GM21515 (cell line): ENCODE results near the gene FUZ.

Experiments used
- ATAC-seq: cut with Tn5 transposase; IDR thresholded peaks from one replicate; pipeline ENCODE4 v1.9.1; 2021; ENCODE audit not compliant: unreplicated experiment

FUZ gene

DNA sequence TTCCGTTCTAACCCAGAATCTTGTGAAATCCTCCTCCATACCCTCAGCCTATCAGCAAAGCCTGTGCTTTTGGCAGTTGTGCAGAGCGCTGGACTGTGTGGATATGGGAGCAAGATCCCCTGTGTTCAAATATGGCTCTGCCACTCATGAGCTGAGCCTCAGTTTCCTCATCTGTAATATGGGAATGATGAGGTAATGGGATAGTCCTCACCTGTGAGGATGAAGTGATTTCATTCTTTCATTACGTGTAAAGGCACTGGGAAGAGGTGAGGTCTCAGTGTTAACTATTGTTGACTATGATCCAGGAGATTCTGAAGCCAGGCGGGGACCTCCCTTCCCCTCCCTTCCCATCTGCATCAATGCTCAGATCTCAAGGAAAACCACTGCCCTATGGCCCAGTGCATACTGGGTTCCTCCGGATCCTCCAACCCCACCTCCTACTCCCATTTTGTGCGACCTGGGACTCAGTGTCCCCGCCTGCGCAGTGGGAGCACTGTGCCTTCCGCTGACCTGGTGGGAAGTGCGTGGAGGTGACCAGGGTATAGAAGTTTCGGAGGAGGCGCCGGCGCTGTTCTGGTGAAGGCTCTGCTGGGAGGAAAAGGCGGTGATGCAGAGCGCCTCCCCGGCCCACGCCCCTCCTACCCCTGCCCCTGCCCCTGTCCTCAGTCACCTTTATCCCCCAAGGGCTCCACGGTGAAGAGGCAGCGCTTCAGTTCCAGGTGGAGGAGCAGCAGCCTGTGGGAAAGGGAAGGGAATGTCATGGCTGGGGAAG is 5.0 kb downstream of the FUZ start:
- ATAC-seq, result no peak

DNA sequence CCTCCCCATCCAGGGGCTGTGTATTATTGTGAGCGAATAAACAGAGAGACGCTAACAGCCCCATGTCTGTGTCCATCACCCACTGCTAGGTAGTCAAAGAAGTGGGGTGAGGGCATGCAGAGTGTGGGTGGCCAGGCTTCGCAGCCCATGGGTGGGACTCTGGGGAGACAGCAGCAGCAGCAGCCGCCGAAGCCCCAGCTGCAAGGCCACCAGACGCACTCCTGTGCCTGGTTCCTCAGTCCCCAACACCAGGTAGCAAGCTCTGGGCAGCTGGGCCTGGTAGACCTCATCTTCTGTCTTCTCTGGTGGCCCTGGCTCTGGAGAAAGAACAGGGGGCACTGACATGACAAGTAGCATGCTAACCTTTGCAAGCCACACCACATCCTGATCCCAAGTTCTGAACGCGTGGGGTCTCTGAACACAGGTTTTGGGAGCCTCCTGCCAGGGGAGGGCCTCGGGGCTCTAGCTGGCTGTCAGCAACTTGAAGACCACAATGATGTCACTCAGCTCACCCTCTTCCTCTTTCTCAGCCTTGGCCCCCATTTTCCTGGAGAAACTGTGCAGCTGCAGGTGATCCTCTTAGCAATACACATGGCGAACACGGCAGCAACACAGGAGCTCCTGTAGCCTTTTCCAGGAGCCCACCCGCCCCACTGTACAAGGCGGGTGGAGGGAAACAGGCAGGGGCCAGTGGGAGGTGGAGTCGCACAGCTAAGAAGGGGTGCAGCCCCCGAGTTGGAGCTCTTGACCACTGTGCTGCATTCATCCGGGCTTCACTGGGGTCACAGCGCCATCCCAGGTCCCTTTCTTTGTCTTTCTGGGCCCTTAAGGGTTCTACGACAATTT is 5.8 kb downstream of the FUZ start:
- no peak for ATAC-seq

DNA sequence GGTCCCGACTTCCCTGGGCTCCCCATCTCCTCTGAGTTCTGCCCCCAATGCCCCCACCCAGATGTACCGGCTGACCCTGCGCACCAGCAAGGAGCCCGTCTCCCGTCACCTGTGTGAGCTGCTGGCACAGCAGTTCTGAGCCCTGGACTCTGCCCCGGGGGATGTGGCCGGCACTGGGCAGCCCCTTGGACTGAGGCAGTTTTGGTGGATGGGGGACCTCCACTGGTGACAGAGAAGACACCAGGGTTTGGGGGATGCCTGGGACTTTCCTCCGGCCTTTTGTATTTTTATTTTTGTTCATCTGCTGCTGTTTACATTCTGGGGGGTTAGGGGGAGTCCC is 6.5 kb downstream of the FUZ start:
- ATAC-seq, result no peak

DNA sequence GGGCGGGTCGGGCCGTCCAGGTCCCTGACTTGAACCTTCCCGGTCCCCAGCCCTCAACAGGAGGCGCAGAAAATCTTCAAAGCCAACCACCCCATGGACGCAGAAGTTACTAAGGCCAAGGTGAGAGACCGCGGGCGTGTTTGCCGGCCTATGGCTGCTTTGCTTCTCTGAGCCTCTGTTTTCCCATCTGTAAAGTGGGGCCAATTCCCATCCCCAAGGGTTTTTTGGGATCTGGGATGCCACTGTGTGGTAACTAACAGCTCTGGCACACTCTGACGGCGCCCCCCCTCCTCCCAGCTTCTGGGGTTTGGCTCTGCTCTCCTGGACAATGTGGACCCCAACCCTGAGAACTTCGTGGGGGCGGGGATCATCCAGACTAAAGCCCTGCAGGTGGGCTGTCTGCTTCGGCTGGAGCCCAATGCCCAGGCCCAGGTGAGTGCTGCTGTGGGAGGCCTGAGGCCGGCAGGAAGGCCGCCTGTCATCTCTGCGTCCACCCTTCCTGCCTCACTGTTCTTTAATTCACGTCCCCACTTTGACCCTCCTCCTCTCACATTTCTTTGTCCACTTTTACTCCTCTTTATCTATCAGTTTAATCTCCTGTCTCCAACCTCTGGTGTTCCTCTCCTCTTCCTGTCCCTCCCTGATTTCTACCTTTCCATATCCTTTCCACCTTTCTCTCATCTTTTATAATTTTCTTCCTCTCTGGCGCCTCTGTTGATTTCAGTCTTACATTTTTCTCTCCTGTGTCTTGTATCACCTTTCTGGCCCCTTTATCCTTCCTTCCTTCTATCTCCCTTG is 7.1 kb downstream of the FUZ start:
- ATAC-seq, result no peak

DNA sequence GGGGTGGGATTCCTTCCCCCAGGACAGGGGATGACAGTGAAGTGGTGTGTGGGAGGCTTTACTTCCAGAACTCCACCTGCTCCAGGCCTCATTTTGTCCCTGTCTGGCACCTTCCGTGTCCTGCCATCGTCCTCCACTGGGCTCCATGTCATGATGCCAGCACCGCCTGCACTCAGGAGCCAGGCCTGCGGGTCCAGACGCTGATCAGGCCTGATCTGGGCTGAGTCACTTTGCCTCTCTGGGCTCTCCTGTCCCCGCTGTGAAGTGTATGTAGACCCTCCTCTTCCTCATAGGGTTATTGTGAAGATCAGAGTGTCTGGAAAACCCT is 9.6 kb downstream of the FUZ start:
- ATAC-seq, result no peak

DNA sequence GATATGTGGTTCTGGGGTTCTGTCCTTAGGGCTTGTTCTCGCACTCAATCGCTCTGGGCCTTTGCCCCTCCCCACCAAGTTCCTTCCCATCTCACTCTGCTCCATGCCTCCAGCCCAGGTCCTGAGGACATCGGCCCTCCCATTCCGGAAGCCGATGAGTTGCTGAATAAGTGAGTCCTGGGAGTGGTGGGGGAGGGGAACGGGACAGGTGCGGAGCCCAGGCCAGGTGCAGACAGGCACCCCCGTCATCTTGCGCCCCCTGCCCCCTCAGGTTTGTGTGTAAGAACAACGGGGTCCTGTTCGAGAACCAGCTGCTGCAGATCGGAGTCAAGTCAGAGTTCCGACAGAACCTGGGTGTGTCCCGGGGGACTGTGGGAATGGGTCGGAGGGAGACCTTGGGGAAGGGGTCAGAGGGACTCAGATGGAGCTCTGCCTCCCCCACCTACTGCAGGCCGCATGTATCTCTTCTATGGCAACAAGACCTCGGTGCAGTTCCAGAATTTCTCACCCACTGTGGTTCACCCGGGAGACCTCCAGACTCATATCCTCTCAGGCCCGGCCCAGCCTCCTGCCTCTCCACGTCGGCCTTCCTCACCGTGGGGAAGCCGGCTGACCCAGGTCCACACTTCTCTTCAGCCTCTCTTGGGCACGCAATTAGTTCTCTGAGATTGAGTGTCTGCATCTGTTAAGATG is 10.1 kb downstream of the FUZ start:
- no peak for ATAC-seq

DNA sequence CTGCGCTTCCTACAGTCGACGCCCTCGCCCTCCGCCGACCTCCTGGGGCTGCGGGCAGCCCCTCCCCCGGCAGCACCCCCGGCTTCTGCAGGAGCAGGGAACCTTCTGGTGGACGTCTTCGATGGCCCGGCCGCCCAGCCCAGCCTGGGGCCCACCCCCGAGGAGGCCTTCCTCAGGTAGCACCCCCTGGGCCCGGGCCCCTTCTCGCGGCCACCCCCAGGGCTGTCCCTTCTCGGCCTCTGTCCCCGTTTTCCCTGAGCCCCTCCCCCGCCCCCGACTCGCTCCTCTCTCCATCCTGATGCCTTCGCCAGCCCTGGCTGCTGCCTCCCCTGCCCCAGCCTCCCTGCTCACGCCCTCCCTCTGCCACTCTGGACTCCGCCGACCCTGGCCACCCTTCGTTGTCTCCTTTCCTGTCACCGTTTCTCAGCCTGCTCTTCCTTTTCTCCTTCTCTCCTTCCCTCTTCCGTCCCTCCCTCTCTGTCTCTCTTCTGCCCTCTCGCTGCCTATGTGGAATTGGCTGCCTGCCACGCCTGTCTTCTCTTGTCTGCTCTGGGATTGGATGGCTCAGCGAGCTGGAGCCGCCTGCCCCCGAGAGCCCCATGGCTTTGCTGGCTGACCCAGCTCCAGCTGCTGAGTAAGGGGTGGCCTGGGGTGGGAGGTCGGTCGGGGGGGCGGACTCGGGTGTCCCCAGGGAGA is 11.0 kb downstream of the FUZ start:
- ATAC-seq, result no peak

DNA sequence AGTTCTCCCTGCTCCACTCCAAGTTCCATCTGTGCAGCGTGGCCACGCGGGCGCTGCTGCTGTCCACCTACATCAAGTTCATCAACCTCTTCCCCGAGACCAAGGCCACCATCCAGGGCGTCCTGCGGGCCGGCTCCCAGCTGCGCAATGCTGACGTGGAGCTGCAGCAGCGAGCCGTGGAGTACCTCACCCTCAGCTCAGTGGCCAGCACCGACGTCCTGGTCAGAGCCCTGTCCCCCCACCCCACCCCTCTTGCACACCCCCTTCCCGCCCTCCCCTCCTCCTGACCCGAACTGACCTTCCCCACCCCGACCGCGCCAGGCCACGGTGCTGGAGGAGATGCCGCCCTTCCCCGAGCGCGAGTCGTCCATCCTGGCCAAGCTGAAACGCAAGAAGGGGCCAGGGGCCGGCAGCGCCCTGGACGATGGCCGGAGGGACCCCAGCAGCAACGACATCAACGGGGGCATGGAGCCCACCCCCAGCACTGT is 11.6 kb downstream of the FUZ start:
- ATAC-seq, result no peak

DNA sequence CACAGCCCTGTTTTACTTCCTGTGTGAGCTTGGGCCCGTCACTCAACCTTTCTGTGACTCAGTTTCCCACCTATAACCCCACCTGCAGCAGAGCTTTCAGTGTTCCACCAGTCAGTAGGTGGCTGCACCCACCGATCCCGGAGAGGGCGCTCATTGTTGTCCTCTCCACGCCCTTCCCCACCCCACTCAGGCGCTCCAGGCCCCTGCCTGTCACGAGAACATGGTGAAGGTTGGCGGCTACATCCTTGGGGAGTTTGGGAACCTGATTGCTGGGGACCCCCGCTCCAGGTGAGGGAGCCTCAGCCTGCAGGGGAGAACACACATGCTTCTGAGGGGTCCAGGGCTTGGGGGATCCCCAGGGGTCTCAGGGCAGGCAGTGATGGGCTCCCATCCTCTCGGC is 12.3 kb downstream of the FUZ start:
- ATAC-seq, result no peak

DNA sequence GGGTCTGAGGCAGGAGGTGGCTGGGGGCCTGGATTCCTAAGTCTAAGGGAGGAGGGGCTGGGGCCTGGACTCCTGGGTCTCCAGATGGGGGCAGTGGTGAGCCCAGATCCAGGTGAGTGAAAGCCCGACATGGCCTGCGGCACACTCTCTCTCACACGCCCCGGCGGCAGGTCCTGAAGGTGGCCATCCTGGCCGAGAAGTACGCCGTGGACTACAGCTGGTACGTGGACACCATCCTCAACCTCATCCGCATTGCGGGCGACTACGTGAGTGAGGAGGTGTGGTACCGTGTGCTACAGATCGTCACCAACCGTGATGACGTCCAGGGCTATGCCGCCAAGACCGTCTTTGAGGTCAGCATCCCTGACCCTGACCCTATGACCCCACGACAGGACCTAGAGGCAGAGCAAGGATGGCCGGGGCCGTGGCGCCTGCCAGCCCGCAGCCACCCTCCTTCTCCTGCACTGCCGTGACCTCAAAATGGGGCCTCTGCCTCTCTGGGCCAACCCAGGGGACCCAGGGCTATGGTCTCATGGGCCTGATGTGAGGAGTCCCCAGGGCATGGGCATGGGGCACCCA is 13.2 kb downstream of the FUZ start:
- no peak for ATAC-seq

DNA sequence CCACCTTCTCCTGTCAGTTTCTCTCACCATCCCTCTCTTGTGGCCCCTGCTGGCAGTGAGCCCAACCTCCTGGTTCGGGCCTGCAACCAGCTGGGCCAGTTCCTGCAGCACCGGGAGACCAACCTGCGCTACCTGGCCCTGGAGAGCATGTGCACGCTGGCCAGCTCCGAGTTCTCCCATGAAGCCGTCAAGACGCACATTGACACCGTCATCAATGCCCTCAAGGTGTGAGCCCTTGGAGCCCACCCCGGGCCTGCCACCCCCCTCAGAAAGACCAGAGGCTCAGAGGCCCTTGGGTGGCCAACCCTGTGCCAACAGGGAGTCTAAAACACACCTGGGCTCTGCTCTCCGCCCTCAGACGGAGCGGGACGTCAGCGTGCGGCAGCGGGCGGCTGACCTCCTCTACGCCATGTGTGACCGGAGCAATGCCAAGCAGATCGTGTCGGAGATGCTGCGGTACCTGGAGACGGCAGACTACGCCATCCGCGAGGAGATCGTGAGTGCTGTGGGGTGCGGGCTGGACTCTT is 13.8 kb downstream of the FUZ start:
- ATAC-seq, result no peak

DNA sequence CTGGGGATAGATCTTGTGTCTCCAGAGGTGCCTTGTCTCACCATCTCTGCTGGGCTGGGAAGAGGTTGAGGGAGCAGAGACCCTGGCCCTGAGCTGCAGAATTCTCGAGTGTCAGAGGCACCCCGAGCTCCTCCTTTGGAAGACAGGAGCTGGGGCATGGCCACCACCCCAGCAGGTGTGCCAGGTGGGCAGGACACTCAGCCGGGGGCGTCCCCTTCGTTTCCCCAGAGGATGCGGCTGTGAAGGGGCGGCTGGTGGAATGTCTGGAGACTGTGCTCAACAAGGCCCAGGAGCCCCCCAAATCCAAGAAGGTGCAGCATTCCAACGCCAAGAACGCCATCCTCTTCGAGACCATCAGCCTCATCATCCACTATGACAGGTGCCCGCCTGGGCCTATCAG is 14.5 kb downstream of the FUZ start:
- no peak for ATAC-seq

DNA sequence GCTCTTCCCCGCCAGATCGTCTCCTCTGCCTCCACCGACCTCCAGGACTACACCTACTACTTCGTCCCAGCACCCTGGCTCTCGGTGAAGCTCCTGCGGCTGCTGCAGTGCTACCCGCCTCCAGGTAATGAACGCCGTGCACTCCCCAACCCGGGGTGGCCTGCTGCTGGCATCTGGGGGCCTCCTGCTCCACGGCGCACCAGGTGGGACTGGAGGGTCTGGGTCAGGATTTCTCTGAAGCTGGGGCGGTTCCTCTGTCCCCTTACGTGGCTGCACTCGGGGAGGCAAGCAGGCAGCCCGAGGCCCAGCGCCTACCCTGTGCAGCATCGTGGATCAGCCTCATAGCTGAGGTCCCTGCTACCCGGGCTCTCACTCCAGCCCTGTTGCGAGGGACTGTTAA is 17.5 kb downstream of the FUZ start:
- no peak for ATAC-seq

DNA sequence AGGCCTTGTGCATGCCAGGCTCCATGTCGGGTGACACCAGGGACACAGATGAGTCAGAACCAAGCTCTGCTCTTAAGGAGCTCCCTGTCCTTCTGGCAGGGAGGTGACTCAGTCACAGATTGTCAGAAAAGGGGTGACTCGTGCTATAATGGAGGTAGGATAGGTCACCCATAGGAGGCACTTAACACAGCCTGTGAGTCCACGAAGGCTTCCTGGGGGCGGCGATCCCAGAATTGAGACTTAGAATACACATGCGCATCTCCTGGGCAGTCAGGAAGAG is 19.6 kb downstream of the FUZ start:
- ATAC-seq, result no peak

DNA sequence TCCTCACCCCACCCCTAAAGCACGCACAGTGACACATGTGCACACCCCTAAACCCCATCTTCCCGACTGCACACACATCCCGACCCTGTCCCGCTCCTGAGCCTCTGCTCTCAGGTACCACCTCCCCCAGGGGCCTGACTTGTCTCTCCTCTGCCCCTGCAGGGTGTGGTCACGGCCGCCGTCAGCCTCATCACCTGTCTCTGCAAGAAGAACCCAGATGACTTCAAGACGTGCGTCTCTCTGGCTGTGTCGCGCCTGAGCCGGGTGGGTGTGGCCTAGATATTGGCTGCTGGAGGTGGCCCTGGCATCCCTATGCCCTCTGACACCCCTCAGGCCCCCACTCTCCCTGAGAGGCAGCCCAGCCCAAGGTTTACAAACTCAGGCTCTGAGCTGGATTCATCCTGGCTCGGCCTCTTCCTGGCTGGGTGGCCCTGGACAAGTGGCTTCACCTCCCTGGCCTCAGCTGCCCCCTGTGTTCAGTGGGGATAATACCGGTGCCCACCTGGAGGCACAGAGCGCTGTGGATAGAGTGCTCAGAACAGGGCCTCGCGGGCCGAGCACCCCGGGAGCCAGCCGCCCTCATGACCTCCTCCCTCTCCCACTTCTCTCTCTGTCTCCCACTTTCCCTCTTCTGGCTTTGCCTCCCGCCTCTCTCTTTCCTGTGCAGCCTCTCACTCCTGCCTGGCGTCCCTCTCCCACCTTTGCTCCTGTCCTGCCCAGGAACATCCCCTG is 20.1 kb downstream of the FUZ start:
- no peak for ATAC-seq

DNA sequence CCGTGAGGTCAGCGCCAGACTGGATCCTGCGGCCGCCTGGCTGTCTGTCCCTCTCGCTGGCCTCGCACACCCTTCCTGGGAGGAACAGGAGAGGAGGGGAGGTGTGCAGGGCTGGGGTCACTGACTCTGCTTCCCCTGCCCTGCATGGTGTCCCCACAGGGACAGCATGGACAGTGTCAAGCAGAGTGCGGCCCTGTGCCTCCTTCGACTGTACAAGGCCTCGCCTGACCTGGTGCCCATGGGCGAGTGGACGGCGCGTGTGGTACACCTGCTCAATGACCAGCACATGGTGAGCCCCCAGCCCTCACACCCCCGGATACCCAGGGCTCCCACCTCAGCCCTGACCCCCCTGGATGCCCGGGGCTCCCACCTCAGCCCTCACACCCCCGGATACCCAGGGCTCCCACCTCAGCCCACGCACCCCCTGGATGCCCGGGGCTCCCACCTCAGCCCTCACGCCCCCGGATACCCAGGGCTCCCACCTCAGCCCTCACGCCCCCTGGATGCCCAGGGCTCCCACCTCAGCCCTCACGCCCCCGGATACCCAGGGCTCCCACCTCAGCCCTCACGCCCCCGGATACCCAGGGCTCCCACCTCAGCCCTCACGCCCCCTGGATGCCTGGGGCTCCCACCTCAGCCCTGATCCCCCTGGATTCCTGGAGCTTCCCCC is 21.2 kb downstream of the FUZ start:
- ATAC-seq, result no peak

DNA sequence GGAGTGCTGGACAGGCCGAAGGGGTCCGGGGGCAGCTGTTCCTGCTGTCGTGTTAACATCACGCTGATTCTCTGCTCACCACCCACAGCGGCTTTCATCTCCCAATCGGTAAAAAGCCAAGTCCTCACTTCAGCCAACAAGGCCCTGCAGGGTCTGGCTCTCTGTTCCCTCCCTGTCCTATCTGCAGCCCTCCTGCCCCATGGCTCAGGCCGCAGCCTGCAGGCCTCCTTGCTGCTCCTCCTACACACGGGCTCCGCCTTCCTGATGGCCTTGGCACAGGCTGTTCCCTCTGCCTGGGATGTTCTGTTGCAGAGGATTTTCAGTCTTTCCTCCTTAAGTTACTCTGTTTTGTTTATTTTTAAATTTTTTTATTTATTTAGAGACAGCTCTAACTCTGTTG is 22.2 kb downstream of the FUZ start:
- no peak for ATAC-seq

DNA sequence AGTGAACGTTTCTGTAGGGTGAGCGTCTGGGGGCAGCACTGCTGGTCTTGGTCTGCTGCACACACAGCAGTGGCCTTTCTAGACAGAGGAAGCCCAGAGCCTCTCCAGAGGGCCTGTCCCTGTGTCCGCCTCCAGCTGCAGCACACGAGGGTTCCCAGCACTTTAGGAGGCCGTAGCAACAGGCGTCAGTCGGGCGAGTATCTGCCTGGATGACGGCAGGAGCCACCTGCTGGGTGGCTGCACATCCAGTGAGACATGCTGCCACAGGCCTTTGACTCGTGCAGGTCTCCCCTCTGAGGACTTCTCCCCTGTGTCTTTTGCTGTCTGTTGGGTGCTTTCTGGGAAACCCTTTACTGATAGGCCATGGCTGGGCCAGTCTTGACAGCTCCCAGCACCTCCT is 24.2 kb downstream of the FUZ start:
- ATAC-seq, result no peak

DNA sequence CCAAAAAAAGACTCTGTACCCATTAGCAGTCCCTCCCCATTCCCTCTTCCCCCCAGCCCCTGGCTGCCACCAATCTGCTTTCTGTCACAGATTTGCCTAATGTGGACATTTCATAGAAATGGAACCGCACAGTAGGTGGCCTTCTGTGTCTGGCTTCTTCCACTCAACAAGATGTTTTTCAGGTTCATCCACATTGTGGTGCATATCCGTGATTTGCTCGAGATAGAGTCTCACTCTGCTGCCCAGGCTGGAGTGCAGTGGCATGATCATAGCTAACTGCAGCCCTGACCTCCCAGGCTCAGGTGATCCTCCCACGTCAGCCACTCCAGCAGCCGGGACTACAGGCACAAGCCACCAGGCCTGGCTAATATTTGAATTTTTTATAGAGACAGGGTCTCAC is 25.3 kb downstream of the FUZ start:
- ATAC-seq, result no peak
